Panc1 (cell line): ENCODE measurements around the gene ESR1. TPM values are rescaled to one million over a fixed set of nuclear protein-coding genes. Genes with fewer than 3 reads are reported as not detected.

Source experiments
- ATAC-seq: fragments of 200-7000 bp; cut with Tn5 transposase; 2 replicates; pipeline ENCODE4 v1.9.1; 2020; ENCODE audit warnings: mild to moderate bottlenecking, moderate library complexity
- BruUV-seq: library from RNA; stranded (reverse); fragments of 400-500 nt; replicated peaks from 2 replicates; lab custom pipeline; 2021; lab: Mats Ljungman, UMichigan
- CTCF ChIA-PET: fragments of 300-600 bp; sonication (Branson Sonifier 250); formaldehyde crosslinking; loops from one replicate; lab custom pipeline; 2022; ENCODE audit warnings: antibody characterized with exemption; lab: Charles Lee
- POLR2A ChIA-PET: fragments of 300-600 bp; sonication (Branson Sonifier 250); formaldehyde crosslinking; loops from one replicate; lab custom pipeline; 2022; ENCODE audit warnings: antibody characterized with exemption; lab: Charles Lee
- DNase-seq: peaks from one replicate; pipeline ENCODE4 v3.0.0-alpha.2; 2010; ENCODE audit warnings: low read depth, low spot score
- H3K27ac ChIP-seq: 2 replicates; pipeline ENCODE4 v1.5.1; 2011; ENCODE audit warnings: mild to moderate bottlenecking, low read length, inconsistent platforms
- H3K27me3 ChIP-seq: fragments of 200-500 bp; sonication (Bioruptor generic); 2 replicates; pipeline ENCODE4 v1.6.0; 2014; ENCODE audit warnings: low read length, inconsistent platforms; ENCODE audit not compliant: control insufficient read depth, insufficient read depth
- H3K36me3 ChIP-seq: fragments of 200-500 bp; sonication (Bioruptor generic); 2 replicates; pipeline ENCODE4 v1.5.1; 2014; ENCODE audit warnings: inconsistent platforms, mild to moderate bottlenecking, low read length, moderate library complexity; ENCODE audit not compliant: control insufficient read depth, insufficient read depth
- H3K4me1 ChIP-seq: 2 replicates; pipeline ENCODE4 v1.5.1; 2011; ENCODE audit warnings: inconsistent platforms, mild to moderate bottlenecking, low read length, moderate library complexity; ENCODE audit not compliant: control insufficient read depth, insufficient read depth
- H3K4me3 ChIP-seq, 2 experiments: 2 replicates each; pipeline ENCODE4 v1.5.1; 2011 to 2012; ENCODE audit warnings: low read depth in 2 of 2, low read length in 2 of 2, mild to moderate bottlenecking in 2 of 2, inconsistent platforms in 1 of 2, moderate library complexity in 1 of 2
- H3K9me3 ChIP-seq: fragments of 200-500 bp; sonication (Bioruptor generic); 2 replicates; pipeline ENCODE4 v1.5.1; 2014; ENCODE audit warnings: low read depth, mild to moderate bottlenecking, inconsistent platforms, low read length, moderate library complexity; ENCODE audit not compliant: control insufficient read depth, insufficient read depth
- CTCF ChIP-seq: fragments of 450-650 bp; IDR thresholded peaks from 2 replicates; pipeline ENCODE4 v1.5.1; 2017; ENCODE audit warnings: mild to moderate bottlenecking
- POLR2AphosphoS5 ChIP-seq: IDR thresholded peaks from 2 replicates; pipeline ENCODE4 v1.6.1; 2012; ENCODE audit warnings: mild to moderate bottlenecking, low read depth, low read length, moderate library complexity
- REST ChIP-seq, 2 experiments: IDR thresholded peaks; 2 replicates each; pipeline ENCODE4 v1.6.1; 2011 to 2012; ENCODE audit warnings: low read depth in 2 of 2, control low read depth in 1 of 2, low read length in 1 of 2, mild to moderate bottlenecking in 1 of 2, moderate library complexity in 1 of 2; ENCODE audit not compliant: insufficient read depth in 1 of 2
- SIN3A ChIP-seq: IDR thresholded peaks from 2 replicates; pipeline ENCODE4 v1.6.1; 2012; ENCODE audit warnings: low read depth, mild to moderate bottlenecking, low read length, moderate library complexity, borderline replicate concordance; ENCODE audit not compliant: insufficient read depth
- TCF7L2 ChIP-seq: IDR thresholded peaks from 2 replicates; pipeline ENCODE4 v1.6.1; 2011; ENCODE audit warnings: mild to moderate bottlenecking, low read depth, low read length, inconsistent platforms
- in situ Hi-C: cut with HindIII; loops from 2 replicates; pipeline ENCODE4 v1.10.0; 2016; ENCODE audit warnings: low sequenced_read_pairs, low pct_unique_long_range_greater_than_20kb
- intact Hi-C: fragments of 100-400 bp; cut with micrococcal nuclease; formaldehyde crosslinking; loops from one replicate; pipeline ENCODE4 v1.10.0; 2022; ENCODE audit not compliant: unreplicated experiment
- total RNA-seq: library from RNA; stranded (reverse); gene quantifications from one replicate; pipeline ENCODE4 v1.2.1, GENCODE V29; 2021; ENCODE audit not compliant: unreplicated experiment

The ESR1 gene
- total RNA-seq, 1 experiment from 2014 or later, result 0.03 TPM

GRCh38 chr6:151917531-151918329, 110.2 kb downstream of the ESR1 start:
- TF ChIP-seq SIN3A (no peak), POLR2AphosphoS5 (no peak), REST (IDR thresholded peaks at IDR 0.05; ENCODE audit: insufficient read depth in 1 of 2, low read depth in 2 of 2, low read length in 1 of 2) (no peak), CTCF (no peak), TCF7L2 (no peak)
- ATAC-seq, result no peak
- in situ Hi-C loops (no loop called here), intact Hi-C loops (no loop called here)
- Histone ChIP-seq H3K36me3 (no peaks in the 10 kb centered on the region), H3K27me3 (no peaks in the 10 kb centered on the region), H3K4me3 (no peak overlapping the region), H3K9me3 (no peaks in the 10 kb centered on the region), H3K27ac (no peak overlapping the region), H3K4me1 (no peaks in the 10 kb centered on the region)
- ChIA-PET CTCF (no interaction called here), POLR2A (no interaction called here)
- no peak for DNase-seq
- no TSS peak for BruUV-seq

- no peaks in the 10 kb centered on the region for H3K4me1 ChIP-seq
- ATAC-seq (no peak), DNase-seq (no peak)
- TF ChIP-seq REST (IDR thresholded peaks at IDR 0.05; ENCODE audit: insufficient read depth in 1 of 2, low read depth in 2 of 2, low read length in 1 of 2), result no peak
- TF ChIP-seq POLR2AphosphoS5, result no peak
- no peak for TF ChIP-seq SIN3A
- no peak for TF ChIP-seq TCF7L2
- no peak for TF ChIP-seq CTCF
- ChIA-PET CTCF (no interaction called here), POLR2A (no interaction called here)
- H3K36me3 ChIP-seq, result no peaks in the 10 kb centered on the region
- intact Hi-C loops, result no loop called here
- no peaks in the 10 kb centered on the region for H3K27me3 ChIP-seq
- in situ Hi-C loops, result no loop called here
- BruUV-seq, result no TSS peak
- H3K9me3 ChIP-seq, result no peaks in the 10 kb centered on the region
- H3K4me3 ChIP-seq, result no peak overlapping the region
- no peak overlapping the region for H3K27ac ChIP-seq
Measured at GRCh38 chr6:151940307-151940706, 132.8 kb downstream of the ESR1 start.
